HG02943 (cell line): Measurements from ENCODE around the gene ANKLE2.
"Not testable (repeated sequence)": the region's sequence is repeated elsewhere in the genome, so short reads cannot be mapped to it uniquely, and the experiment has no call there.

Source experiments
- ATAC-seq: cut with Tn5 transposase; IDR thresholded peaks from one replicate; pipeline ENCODE4 v1.9.1; 2021; ENCODE audit warnings: mild to moderate bottlenecking, low read depth, moderate library complexity; ENCODE audit not compliant: unreplicated experiment

The ANKLE2 gene

GRCh38 chr12:132761032-132761920 is at the start of gene ANKLE2:
ANKLE2 (minus strand) TSS chr12:132761832; CDS start chr12:132761798, 34 bp downstream.
- peak; percentile 33 for ATAC-seq

DNA sequence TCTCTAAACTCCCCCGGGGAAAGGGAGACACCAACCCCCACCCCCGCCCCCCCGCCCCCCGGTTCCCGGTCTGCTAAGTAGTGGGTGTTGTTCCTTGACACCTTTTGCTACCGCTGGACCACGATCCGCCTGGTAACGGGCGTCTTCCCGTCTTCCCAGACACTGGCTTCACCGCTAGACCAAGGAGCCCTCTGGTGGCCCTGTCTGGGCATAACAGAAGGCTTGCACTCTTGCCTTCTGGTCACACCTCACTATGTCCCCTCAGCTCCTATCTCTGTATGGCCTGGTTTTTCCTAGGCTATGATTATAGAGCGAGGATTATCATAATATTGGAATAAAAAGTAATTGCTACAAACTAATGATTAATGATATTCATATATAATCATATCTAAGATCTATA is 47.8 kb upstream of the ANKLE2 start:
- ATAC-seq: not testable (repeated sequence)

DNA sequence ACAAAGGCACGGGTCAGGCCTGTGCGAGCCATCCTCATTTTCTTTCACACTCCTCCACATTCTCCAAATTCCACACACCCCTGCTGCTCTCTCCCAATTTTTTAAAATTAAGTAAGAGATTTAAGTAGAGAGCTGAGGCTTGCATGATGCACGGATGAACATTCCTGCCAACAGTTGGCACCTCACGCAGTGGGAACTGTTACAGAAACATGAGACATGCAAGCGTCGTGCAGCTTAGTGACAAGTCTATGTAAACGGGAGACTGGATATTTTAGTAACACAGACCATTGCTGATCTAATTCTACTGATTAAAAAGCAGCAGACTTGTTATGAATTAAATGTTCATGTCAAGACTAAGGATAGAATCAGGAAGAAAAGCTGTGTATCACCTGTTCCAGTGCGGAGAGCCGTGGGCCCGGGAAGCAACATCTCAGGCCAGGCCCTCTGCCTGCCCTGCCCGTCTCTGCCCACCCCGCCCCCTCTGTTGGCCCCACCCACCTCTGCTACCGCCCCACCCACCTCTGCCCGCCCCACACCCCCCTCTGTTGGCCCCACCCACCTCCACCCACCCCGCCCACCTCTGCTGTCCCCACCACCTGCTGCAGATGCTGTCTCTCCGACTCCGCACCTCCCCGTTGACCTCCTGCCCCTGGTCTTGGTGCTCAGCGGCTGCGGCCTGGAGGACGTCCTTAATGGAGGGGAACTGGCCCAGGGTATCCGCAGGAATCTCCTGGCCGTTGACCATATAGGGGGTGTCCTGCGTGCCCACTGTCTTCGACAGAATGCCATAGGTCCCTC is 45.9 kb upstream of the ANKLE2 start:
- no peak for ATAC-seq

DNA sequence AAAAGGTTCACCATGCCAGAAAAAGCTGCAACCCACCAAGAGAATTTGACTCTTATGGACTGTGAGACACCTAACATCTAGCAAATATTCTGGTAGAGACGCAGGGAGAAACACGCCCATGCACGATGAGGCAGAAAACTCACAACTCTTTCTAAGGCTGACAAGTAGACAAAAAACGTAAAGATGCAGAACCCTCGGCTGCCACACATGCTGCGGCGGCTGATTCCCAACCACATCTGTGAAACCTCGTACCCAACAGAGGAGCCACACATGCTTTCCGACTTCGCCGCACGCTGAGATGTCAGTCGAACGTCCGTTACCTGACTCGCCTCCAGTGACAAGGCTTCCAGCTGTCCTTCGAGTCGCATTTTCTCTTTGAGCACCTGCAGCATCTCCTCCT is 45.2 kb upstream of the ANKLE2 start:
- ATAC-seq: no peak

- ATAC-seq: no peak
These were observed 42.8 kb upstream of the ANKLE2 start for GRCh38 chr12:132804426-132804861.

GRCh38 chr12:132803888-132804287 is 42.3 kb upstream of the ANKLE2 start:
- no peak for ATAC-seq

DNA sequence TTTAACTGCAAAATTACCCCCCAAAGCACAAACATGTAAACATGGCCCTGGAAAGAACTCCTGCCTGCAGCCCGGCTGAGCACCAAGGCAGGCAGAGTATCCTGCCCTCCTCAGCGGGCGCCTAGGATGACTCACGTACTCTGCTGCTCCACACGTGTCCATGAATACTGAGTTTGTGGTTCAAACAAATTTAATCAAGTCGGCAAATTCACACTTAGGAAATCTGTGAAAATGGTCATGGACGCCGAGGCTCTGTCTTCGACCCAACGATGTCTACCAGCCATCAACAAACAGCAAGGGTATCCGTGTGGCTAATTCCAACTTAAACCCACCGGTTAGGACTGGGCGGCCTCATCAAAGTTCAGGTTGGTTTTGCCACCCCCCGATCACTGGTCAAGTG is 41.5 kb upstream of the ANKLE2 start:
- ATAC-seq: no peak

- no peak for ATAC-seq
These were observed 40.1 kb upstream of the ANKLE2 start for GRCh38 chr12:132801741-132802140.

DNA sequence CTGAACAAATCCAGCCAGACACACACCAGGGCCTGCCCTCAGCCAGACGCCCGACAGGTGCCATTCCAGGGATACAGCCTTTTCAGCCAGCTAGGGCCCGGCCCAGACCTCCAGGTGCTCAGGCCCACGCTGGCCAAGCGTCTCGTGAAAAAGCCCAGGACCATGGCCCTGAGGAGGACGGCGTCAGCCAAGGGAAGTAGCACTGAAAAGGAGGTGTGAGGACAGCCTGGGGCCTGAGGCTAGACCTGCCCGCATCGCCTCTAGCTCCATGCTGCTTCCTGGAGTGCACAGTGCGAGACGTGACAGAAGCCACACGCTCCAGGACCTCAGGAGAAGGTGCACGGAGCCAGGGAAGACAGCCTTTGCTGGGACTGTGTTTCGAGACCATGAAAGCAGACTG is 37.2 kb upstream of the ANKLE2 start:
- no peak for ATAC-seq

DNA sequence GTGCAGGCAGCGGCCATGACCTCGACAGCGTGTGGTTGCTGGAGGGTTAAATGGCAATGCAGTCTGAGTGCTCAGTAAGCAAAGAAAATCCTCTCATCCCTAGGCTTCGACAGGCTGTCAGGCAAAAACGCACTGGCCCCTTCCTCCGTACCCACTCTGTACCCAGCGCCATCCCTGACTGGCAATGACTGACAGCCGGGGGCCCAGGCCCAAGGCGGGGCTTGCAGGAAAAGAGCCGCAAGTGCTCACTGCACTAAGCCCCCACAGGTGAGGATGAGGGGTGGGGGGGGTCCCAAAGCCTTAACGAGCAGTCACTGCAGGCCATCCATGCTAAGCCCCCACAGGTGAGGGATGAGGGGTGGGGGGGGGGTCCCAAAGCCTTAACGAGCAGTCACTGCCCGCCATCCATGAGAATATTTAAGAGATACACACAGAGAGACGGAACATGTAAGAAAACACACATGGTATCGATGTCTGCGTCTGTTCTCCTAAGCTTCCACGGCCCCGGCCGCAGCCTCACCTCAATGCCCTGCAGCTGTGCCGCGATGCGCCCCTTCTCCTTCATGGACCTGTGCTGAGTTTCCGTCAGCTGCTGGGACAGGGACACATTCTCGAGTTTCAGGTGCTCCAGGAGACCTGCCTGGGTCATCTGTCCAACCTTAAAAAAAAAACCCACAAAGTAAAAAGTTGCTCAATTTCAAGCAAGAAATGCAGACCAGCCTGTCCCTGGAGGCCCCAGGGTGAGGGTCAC is 36.4 kb upstream of the ANKLE2 start:
- no peak for ATAC-seq

GRCh38 chr12:132795847-132796246 is 34.2 kb upstream of the ANKLE2 start:
- no peak for ATAC-seq

- ATAC-seq: not testable (repeated sequence)
These were observed 30.3 kb upstream of the ANKLE2 start for GRCh38 chr12:132791940-132792339.

GRCh38 chr12:132789099-132789471 is 27.5 kb upstream of the ANKLE2 start:
- ATAC-seq: no peak

DNA sequence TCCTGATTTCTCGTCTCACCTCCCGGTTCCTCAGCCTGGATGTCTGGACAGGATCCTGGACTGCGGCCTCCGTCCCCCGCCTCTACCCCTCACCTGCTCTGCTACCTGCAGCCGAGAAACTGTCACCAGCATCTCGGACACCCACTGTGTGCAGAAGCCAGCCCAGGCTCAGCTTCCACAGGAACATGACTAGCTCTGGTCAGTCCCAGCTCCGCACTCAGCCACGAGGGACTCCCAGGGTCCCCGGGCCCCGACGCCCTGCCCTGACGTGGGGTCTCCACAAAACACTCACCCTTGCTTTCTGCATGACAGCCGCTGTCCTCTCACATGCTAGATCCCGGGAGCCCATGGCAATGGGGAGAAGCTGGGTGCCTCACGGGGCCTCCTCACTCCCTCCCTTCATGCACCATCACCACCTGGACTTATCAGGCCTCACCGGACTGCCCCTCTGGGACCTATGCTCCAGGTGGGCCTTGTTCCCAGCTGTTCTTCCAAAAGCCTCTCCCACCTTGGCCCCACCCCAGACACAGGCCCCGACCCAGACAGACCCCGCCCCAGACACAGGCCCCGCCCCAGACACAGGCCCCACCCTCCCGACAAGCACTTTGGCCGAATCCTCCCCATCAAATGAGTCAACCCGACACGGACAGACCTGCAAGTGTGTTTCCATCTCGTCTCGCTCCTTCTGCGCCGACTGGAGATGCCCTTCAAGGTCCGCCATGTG is 26.9 kb upstream of the ANKLE2 start:
- no peak for ATAC-seq

DNA sequence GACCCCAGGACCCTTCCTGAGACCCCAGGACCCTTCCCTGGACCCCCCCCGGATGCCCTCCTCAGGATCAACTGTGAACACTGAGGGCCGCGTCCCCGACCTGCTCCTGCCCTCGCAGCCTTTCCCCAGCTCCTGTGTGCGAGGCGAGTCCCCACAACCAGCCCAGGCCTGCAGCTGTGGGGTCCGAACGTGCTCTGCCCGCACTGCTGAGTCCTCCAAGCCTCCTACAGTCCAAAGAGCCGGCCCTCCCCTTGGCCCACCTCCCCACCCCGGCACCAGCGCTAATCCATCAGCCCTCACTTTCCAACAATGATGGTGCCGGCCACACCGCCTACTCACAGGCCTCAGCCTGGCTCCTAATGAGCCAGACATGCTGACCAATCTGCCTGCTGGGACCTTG is 26.2 kb upstream of the ANKLE2 start:
- ATAC-seq: no peak

- ATAC-seq: no peak
These were observed 24.6 kb upstream of the ANKLE2 start for GRCh38 chr12:132786192-132786591.

DNA sequence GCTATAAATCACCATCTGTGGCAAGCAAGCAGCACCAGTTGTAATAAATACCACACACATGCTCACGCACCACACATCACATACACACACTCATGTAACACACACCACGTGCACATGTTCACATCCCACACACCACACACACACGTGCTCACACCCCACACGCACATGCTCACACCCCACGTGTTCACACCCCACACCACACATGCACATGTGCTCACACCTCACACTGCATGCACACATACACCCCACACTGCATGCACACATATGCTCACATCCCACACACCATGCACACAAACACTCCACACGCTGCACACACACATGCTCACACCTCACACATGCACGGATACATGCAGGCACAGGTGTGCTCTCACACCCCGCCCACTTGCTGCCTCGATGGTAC is 22.9 kb upstream of the ANKLE2 start:
- ATAC-seq: no peak

DNA sequence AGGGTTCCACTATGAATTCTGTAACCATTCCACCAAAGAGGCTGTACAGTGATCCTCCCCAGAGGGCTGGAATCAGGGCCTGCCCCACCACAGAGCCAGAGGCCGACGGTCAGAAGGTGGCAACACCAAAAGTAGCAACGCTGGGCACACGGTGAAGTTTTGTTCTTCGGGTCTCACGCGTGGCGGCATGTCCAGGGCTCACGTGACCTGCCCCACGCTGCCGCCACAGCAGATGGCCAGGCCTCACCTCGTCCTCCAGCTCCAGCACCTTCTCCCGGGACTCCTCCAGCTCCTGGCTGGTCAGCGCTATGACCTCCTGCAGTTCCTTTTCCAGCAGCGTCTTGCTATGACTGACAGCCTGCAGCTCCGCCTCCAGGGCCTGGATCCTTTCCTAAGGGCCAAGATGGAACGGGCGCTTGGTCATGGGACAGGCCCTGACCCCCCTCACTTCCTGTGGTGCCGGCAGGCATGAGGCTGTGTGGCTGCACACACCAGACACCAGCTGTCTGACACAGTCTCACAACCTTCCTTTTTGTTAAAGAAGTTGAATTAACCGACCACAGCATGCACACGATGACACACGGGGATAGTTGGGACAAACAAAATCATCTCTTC is 22.4 kb upstream of the ANKLE2 start:
- ATAC-seq: no peak

- ATAC-seq: no peak
These were observed 20.3 kb upstream of the ANKLE2 start for GRCh38 chr12:132781938-132782337.
